Measurements from ENCODE around the gene COL2A1.

DNA sequence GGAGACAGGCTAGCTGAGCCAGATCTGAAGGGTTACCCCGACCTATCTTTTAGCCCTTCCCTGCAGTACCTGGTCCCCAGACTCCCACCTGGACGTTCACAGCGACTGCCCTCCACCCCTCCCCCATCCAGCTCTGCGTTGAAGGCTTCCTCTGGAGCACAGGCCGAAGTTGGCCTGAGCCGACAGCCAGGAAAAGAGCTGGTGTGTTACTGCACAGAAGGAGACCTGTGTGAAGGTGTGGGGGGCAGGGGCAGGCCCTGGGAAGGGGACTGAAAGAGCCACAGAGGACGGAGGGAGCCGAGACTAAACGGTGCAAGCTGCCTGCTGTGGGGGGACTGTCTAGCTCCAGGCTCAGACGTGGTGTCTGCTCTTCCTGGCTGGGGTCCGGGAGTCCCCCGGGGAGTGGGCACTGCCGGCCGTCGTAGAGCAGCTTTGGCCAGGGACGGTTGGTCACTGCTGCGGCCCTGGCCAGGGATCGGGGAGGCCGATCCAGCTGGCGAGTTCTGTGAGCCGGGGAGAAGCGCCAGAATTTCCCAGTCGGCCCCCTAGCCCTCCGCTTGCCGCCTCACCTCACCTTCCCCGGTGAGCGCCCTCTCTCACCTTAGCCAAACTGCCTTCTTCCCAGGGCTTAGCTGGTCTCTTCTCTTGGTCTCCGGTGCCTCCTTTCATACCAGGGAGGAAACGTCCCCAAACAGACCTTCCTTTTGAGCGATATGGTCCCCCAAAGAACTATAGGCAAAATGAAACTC, 899 bp upstream of the COL2A1 start:
- TF ChIP-seq, protein P1, sequence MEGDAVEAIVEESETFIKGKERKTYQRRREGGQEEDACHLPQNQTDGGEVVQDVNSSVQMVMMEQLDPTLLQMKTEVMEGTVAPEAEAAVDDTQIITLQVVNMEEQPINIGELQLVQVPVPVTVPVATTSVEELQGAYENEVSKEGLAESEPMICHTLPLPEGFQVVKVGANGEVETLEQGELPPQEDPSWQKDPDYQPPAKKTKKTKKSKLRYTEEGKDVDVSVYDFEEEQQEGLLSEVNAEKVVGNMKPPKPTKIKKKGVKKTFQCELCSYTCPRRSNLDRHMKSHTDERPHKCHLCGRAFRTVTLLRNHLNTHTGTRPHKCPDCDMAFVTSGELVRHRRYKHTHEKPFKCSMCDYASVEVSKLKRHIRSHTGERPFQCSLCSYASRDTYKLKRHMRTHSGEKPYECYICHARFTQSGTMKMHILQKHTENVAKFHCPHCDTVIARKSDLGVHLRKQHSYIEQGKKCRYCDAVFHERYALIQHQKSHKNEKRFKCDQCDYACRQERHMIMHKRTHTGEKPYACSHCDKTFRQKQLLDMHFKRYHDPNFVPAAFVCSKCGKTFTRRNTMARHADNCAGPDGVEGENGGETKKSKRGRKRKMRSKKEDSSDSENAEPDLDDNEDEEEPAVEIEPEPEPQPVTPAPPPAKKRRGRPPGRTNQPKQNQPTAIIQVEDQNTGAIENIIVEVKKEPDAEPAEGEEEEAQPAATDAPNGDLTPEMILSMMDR (IDR thresholded peaks at IDR 0.05), result no peak
- TF ChIP-seq EZH2phosphoT487 (IDR thresholded peaks at IDR 0.05), result peak; percentile 12

Measured in neural progenitor cell (in vitro differentiated cells).